ENCODE results near the gene USP9Y.

The USP9Y gene

DNA sequence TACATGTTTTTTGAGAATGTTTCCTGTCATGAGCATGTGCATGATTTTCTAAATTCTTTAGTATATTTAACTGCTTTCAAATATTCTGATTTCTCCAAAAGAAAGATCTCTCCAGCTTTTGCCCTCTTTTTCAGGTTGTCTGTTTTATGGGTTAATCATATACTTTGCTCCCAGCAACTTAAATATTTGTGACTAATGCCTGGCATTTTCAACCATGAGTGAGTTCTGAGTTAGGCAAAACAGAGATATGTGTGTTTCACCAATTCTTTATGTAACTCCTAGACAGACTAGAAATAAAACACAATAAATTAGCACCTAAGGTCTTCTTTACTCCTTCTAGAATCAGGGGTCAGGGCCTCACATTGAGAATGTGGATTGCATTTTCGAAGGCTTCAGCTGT lies 107.0 kb downstream of the USP9Y start:
- no peak for DNase-seq

GRCh38 chrY:12809034-12809433 lies 108.0 kb downstream of the USP9Y start:
- peak; percentile 2 for DNase-seq

- DNase-seq = no peak
Observed at GRCh38 chrY:12823408-12823807, 122.4 kb downstream of the USP9Y start.

GRCh38 chrY:12826791-12827190 lies 125.8 kb downstream of the USP9Y start:
- DNase-seq = no peak

DNA sequence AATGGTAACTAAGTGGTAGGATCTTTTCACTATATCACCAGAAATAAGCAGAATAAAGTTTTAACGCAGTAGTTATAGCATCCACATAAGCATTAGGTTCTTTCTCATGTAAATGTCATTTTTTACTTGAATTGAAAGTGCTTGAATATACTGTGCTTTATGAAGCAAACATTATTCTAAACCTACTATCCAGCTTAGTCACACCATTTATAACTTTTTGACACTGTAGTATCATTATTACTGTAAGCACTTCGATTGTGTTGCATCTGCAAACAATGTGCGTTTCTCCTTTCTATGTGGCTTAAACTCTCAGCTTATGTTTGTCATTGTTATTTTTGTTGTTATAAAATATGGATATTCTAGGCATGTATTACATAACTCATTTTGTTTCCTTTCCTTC lies 132.3 kb downstream of the USP9Y start:
- no peak for DNase-seq

GRCh38 chrY:12837550-12837949 lies 136.5 kb downstream of the USP9Y start:
- no peak for DNase-seq

DNA sequence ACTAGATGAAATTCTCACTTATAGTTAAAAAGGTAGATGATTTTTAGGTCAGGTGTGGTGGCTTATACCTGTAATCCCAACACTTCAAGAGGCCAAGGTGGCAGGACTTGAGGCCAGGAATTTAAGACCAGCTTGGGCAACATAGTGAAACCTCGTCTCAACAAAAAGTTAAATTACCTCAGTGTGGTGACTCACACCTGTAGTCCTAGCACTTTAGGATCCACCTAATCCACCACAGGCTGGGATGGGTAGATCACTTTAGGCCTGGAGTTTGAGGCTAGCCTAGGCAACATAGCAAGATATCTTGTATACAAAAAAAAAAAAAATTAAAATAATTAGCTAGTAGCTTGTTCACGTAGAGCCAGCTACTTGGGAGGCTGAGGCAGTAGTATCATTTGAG lies 140.3 kb downstream of the USP9Y start:
- no peak for DNase-seq

GRCh38 chrY:12846793-12847192 lies 145.8 kb downstream of the USP9Y start:
- DNase-seq = no peak

DNA sequence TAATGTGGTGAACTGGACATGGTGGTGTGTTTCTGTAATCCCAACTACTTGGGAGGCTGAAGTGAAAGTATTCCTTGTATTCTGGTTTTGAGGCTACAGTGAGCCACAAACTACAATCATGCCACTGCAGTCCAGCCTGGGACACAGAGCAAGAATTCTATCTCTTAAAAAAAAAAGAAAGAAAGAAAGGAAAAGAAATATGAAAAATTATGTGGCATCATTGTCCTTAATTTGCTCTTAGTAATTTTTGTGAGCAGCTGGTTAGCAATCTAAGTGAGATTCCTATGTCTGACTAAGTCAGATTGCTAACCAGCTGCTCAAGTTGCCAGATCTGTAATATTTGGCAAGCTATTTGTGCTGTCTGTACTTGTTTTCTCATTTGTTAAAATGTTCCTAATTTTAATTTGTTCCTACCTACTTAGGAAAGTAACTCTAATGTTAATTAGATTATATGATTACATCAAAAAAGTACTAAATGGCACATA lies 154.8 kb downstream of the USP9Y start:
- DNase-seq = no peak

DNA sequence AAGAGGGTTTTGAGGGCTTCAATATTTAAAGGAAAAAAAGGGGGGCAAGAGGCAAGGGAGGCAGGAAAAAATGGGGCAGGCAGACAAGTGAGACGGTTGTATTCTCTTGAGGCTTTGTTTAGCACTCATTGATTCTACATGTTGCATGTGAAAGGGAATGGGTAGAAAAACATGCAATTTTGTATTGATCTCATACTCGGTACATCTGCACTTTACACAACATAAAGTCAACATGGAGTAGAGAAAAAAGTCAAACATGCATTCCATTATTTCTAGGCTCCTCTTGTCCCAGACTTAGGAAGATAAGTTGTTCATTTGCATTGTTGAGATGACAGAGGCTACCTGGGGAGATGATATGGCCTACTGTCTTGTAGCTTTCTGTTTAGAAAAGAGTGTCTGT lies 166.9 kb downstream of the USP9Y start:
- no peak for DNase-seq

- no peak for DNase-seq
Observed at GRCh38 chrY:12896973-12897372, 195.9 kb downstream of the USP9Y start.

- DNase-seq = no peak
Observed at GRCh38 chrY:12898604-12899003, 197.6 kb downstream of the USP9Y start.

GRCh38 chrY:12904618-12905516 lies 203.8 kb downstream of the USP9Y start, which contains the start of gene DDX3Y:
DDX3Y (plus strand) TSS chrY:12904868; CDS start chrY:12904937, 69 bp downstream.
- DNase-seq = peak; percentile 79

DNA sequence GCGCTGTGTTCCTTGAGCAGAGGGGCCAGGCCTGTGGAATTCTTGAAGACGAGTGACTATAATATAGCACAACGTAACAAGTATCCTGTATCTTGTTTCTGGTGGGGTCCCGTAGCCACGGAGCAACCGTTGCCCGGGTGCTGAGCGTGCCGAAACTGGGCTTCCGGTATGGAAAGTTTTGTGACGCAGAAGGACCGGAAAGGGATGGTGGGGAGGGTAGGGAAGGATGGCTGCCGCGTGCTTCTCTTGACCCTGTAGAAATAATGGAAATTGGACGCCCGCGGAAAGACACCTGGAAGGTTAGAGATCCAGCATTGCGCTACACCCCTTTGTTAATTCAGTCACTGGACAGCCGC lies 204.5 kb downstream of the USP9Y start:
- DNase-seq = peak; percentile 27

DNA sequence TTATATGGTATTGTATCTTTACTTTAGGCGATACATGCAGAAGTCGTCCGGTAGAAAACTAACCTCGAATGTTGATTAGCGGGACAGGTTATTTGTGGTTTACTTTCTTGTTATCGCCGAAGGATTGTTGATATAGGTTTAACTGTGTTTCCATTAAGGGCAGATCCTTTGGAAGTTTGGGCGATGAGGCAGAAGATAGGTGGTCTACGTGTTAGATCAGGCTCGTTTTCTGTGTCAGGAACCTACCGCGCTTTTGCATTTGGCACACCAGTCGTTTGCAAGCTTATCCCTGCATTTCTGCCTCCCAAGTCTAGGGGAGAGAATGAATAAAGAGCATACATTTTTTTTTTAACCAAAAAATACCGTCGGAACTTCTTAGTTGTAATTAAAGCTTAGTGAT lies 204.9 kb downstream of the USP9Y start:
- no peak for DNase-seq

All from T1000 (cell line).